GM12865 (cell line): Measurements from ENCODE around the gene SPEG.

Source experiments
- DNase-seq: peaks from one replicate; pipeline ENCODE4 v3.0.0; 2010; ENCODE audit warnings: low read depth
- H3K4me3 ChIP-seq: 2 replicates; pipeline ENCODE4 v1.5.1; 2011; ENCODE audit warnings: mild to moderate bottlenecking, low read depth, low read length, control low read depth
- TF ChIP-seq, protein P1 (sequence below): IDR thresholded peaks from 2 replicates; pipeline ENCODE4 v1.5.1; 2011; ENCODE audit warnings: low read length, control low read depth, low read depth, inconsistent platforms; ENCODE audit not compliant: insufficient read depth; ENCODE audit errors: missing control alignments

Gene SPEG

GRCh38 chr2:219473511-219473910, 38.9 kb downstream of the SPEG start:
- no peak for DNase-seq
- TF ChIP-seq, protein P1, sequence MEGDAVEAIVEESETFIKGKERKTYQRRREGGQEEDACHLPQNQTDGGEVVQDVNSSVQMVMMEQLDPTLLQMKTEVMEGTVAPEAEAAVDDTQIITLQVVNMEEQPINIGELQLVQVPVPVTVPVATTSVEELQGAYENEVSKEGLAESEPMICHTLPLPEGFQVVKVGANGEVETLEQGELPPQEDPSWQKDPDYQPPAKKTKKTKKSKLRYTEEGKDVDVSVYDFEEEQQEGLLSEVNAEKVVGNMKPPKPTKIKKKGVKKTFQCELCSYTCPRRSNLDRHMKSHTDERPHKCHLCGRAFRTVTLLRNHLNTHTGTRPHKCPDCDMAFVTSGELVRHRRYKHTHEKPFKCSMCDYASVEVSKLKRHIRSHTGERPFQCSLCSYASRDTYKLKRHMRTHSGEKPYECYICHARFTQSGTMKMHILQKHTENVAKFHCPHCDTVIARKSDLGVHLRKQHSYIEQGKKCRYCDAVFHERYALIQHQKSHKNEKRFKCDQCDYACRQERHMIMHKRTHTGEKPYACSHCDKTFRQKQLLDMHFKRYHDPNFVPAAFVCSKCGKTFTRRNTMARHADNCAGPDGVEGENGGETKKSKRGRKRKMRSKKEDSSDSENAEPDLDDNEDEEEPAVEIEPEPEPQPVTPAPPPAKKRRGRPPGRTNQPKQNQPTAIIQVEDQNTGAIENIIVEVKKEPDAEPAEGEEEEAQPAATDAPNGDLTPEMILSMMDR = no peak
- no peak overlapping the region for H3K4me3 ChIP-seq

DNA sequence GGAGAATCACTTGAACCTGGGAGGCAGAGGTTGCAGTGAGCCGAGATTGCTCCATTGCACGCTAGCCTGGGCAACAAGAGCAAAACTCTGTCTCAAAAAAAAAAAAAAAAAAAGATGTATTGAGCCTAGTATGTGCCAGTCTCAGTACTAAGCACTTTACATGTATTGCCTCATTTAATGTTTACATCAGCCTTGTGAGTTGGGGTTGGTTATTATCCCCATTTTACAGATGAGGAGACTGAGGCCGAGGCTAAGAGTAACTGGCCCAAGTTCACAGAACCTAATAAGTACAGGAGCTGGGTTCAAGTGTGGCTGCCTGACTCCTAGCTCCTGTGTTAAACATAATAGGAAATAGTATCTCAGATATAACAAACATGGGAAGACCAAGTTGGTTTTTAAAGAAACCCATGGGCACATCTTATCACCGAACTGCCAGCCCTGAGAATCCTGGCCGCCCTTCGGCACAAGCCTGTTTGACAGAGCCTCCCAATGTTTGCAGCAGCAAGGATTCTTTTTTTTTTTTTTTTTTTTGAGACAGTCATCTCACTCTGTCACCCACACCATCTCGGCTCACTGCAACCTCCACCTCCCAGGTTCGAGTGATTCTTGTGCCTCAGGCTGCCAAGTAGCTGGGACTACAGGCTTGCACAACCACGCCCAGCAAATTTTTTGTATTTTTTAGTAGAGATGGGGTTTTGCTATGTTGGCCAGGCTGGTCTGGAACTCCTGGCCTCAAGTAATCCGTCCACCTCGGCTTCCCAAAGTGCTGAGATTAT, 39.8 kb downstream of the SPEG start:
- H3K4me3 ChIP-seq = no peak overlapping the region
- DNase-seq = no peak
- TF ChIP-seq, protein P1 = no peak

- DNase-seq = no peak
- TF ChIP-seq, protein P1 = no peak
- H3K4me3 ChIP-seq = no peak overlapping the region
Measured at GRCh38 chr2:219475278-219475677, 40.6 kb downstream of the SPEG start.

- DNase-seq = peak; percentile 50
- TF ChIP-seq, protein P1 = peak; percentile 80
- no peak overlapping the region for H3K4me3 ChIP-seq
Measured at GRCh38 chr2:219475697-219476651, 41.3 kb downstream of the SPEG start.

- TF ChIP-seq, protein P1 = no peak
- no peak overlapping the region for H3K4me3 ChIP-seq
- DNase-seq = no peak
Measured at GRCh38 chr2:219476652-219477151, 42.1 kb downstream of the SPEG start.

DNA sequence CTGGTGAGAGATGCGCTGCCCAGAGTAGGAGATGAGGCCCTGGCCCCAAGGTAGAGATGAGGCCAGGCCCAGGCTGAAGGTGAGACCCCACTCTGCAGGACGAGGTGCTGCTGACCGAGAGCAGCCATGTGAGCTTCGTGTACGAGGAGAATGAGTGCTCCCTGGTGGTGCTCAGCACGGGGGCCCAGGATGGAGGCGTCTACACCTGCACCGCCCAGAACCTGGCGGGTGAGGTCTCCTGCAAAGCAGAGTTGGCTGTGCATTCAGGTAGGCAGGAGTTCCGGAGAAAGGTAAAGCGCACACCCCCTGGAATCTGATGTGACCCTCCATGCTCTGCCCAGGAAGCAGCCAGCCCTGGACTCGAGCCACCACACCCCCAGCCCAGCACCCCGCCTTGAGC, 42.5 kb downstream of the SPEG start:
- no peak overlapping the region for H3K4me3 ChIP-seq
- DNase-seq = no peak
- TF ChIP-seq, protein P1 = no peak
